NCI-H2107 (cell line): ENCODE data around the gene OR13A1.
"Not testable (repeated sequence)": the region's sequence is repeated elsewhere in the genome, so short reads cannot be mapped to it uniquely, and the experiment has no call there.

Experiments used
- DNase-seq: peaks from one replicate; lab custom pipeline; 2025; lab: John Stamatoyannopoulos, UW

The OR13A1 gene

GRCh38 chr10:45280113-45280760 lies 35.2 kb downstream of the OR13A1 start:
- DNase-seq: no peak

- DNase-seq: no peak
Measured at GRCh38 chr10:45279682-45280081, 35.7 kb downstream of the OR13A1 start.

- no peak for DNase-seq
Measured at GRCh38 chr10:45278860-45279498, 36.4 kb downstream of the OR13A1 start.

GRCh38 chr10:45276146-45276545 lies 39.3 kb downstream of the OR13A1 start:
- not testable (repeated sequence) for DNase-seq

- no peak for DNase-seq
Measured at GRCh38 chr10:45274364-45274763, 41.0 kb downstream of the OR13A1 start.

GRCh38 chr10:45267777-45268176 lies 47.6 kb downstream of the OR13A1 start:
- not testable (repeated sequence) for DNase-seq

GRCh38 chr10:45265996-45266395 lies 49.4 kb downstream of the OR13A1 start:
- no peak for DNase-seq

GRCh38 chr10:45261946-45262345 lies 53.5 kb downstream of the OR13A1 start:
- DNase-seq: no peak

GRCh38 chr10:45261243-45261775 lies 54.1 kb downstream of the OR13A1 start:
- DNase-seq: no peak

GRCh38 chr10:45260635-45261034 lies 54.8 kb downstream of the OR13A1 start:
- DNase-seq: not testable (repeated sequence)

GRCh38 chr10:45259786-45260495 lies 55.5 kb downstream of the OR13A1 start:
- not testable (repeated sequence) for DNase-seq

GRCh38 chr10:45257600-45257999 lies 57.8 kb downstream of the OR13A1 start:
- no peak for DNase-seq

- no peak for DNase-seq
Measured at GRCh38 chr10:45256246-45256645, 59.2 kb downstream of the OR13A1 start.

GRCh38 chr10:45255706-45256105 lies 59.7 kb downstream of the OR13A1 start:
- DNase-seq: no peak

- no peak for DNase-seq
Measured at GRCh38 chr10:45254892-45255291, 60.5 kb downstream of the OR13A1 start.

- DNase-seq: no peak
Measured at GRCh38 chr10:45253183-45253914, 62.1 kb downstream of the OR13A1 start.
